ENCODE measurements around the gene RPP25L.

Gene RPP25L

DNA sequence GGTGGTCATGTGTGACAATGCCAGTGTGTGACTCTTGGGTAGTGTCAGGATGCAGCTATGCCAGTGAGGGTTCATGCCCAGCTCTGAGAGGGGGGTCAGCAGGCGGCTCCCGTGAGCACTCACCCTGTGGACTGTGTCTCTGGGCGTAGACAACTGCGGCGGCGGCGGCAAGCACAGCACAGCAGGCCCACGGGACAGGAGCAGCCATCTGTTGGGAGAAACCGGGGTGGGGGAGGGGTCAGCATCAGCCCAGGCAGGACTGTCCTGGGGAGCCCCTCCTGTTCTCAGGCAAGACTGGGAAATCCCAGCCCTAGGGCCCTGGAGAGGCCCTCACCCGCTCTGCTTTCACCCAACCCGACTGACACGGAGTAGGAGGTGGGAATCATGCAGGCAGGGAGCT is 43.1 kb downstream of the RPP25L start:
- no peak for DNase-seq (ENCODE audit: low read depth)

DNA sequence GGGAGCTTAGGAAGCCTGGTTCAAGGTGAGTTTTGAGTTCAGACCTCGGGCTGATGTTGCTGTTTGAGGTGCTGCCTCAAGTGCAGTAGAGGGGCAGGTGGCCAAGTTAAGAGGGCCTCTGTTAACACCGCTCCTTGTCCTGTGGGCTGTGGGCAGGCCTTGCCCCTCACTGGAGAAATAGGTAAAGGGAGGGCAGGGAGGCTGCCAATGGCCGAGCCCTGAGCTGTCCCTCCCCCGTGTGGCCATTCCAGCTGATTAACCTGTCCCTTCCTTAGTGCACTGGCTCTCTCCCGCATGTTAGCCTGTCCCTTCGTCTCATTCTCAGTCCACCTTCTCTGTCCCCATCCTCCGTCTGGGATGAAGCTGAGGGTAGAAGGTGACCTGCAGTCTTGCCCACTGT is 43.8 kb downstream of the RPP25L start:
- DNase-seq (ENCODE audit: low read depth), result no peak

DNA sequence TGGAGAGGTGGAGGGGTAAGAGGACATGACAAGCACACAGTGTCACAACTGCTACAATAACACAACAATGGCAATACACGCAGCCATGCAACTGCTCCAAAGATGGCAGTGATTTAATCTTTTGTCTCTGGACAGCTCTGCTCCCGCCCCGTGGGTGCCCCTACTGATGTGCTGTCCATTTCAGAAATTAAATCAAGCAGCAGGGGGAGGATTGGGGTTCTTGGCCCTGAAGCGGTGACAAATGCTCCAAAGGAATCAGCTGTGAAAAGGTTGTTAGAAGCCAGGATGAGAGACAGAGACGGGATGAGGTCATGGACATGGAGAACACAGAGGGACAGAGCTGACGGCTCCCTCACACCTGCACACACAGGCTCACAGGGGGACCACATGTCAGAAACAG is 44.9 kb downstream of the RPP25L start:
- DNase-seq (ENCODE audit: low read depth), result no peak

DNA sequence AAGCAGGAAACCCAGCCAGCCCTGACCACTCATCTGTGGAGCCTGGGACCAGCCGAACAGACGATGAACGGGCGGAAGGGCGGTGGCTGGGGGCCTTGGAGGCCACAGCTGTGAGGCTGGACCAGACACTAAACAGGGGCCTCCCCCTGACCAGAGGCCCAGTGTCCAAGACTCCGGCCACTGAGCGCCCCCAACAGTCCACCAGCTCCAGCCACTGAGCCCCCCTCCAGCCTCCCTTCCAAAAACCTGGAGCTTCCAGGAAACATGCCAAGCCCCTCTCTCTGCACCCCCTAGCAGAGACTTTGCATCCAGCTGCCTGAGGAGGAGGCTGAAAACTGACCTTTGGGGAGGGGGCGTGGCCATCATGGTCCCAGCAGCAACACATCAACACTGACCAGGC is 45.6 kb downstream of the RPP25L start:
- DNase-seq (ENCODE audit: low read depth), result no peak

DNA sequence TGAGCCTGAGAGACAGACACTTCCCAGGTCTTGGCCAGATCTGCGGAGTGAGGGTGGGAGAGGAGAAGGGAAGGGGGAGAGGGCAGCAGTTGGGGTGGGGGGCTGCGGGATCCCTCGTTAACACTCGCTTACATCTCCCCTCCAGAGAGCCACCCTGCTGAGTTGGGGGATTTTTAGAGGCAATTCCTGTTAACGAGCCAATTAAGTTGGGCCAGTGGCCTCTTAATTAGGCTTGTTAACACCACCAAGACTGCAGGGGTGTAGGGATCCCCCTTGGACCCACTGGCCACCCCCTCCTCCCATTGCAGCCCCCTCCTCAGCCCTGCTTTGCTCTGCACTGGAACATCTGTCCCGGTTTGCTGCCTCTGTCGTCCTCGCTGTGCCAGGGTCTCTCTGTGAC is 46.0 kb downstream of the RPP25L start:
- DNase-seq (ENCODE audit: low read depth), result no peak

DNA sequence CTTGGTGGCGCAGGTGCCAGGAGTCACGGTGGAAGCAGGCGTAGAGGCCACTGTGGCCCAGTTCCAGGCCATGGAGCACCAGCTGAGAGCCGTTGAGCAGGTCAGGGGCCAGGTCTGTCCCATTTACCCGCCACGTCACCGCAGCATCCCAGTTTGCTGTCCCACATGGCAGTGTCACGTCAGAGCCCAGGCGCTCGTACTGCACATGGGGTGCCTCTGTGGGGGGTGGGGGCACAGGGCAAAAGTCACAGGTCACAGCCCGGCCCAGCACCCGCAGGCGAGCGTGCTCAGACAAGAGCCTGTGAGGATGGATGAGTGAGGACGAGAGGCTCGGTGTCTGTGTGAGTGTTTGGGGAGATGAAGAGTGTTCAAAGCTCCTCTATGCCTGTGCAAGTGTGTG is 47.3 kb downstream of the RPP25L start:
- no peak for DNase-seq (ENCODE audit: low read depth)

DNA sequence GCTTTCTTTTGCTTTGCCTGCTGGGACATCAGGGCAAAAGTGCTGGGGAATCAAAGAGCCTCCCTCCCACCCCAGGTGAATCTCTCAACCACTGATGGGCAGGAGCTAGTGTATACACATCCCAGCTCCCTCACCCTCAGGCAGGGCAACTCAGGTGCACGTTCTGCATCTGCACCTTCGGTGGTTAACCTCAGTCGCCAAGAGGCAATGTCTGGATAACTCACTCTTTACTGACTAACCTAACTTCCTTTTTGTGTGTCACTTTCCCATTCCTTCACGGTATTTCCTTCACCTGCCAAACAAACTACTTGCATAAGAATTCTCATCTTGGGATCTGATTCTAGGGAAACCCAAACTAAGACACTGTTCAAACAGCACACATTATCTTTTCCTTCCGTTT is 48.6 kb downstream of the RPP25L start:
- no peak for DNase-seq (ENCODE audit: low read depth)

DNA sequence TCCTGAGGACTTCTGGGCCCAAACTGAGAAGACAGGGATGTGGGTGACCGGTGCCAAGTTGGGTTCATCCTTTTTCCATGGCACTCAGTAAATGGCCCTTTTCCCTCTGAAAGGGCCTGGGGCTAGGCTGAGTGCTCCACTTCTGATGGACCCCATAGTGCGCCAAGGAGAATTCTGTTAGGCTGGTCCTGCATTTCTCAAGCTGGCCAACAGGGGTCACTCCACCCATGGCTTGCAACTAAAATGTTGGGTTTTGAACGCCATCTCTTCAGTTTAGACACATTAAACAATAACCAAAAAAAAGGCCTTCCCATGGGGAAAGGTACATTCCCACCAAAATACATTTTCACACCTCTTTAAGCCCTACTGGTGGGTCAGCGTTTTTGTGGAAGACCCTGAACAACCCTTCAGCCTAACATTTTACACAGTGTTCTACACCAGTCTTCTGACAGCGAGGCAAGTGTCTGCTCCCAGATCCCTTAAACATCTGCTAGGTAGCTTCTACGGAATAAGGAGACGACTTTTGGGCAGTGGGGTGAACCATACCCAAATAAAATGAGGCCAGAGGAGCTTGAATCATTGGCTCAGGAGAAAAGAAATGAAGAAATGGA is 49.7 kb downstream of the RPP25L start:
- DNase-seq (ENCODE audit: low read depth), result no peak

DNA sequence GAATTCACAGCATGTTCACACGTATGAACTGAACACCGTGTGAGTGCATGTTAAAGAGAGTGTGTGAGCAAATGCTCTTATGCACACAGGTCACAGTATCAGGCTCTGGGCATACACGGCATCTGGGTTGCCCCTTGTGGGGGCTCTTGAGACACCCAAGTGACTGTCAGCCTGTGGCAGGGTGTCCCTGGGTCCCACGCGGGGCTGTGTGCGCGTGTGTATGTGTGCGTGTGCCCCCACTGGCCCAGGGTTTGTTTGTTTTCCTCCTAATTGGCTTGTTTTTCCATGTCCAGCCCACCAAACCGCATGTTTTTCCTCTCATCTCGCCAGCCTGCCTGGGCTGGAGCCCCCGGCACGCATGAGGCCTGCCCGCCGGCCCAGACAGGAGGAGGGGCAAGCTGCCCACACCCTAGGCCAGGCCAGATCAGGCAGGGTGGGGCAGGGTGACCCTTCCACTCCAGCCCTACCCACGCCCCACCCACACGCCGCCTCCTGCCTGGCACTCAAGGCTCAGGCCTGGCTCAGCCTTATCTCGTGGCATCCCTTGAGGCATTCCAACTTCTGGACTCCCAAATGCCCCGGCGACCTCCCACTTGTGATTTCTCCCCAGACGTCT is 51.2 kb downstream of the RPP25L start:
- DNase-seq (ENCODE audit: low read depth), result no peak

Measured in HS-27A (cell line).